ENCODE measurements around the gene OSER1. TPM values are rescaled to one million over a fixed set of nuclear protein-coding genes. Genes with fewer than 3 reads are reported as not detected.

OSER1 gene
- total RNA-seq, 1 donor from 2014 or later = 47.3 TPM

DNA sequence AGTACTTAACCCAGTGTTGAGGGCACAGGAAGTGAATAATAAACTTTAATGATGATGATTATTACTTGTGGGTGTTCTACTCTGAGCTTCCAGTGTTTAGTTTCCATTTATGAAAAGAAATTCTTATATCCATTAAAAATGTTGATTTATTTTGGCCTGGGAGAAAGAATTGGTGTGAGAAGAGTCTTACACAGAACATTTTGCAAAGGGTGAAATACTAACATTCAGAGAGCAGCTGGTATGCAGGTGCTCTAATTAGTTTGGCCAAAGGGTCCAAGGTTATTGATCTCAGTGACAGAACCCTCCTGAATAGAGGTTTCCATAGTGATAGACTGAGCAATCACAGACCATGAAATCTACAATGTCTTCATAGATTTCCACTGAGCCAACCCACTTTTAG lies 4.4 kb downstream of the OSER1 start:
- intact Hi-C loops (cut with micrococcal nuclease) = loop anchor here (5.0 kb wide), 1 partner anchor 454 kb away; no protein-coding TSS in a partner anchor
- CTCF ChIA-PET = interaction anchor here (1.4 kb wide), 1 partner anchor 16 kb away, joined by 5 read pairs; no protein-coding TSS in a partner anchor
- H3K4me1 Mint-ChIP-seq = peaks cover 61% of the 10 kb centered on the region
- H3K4me3 Mint-ChIP-seq = peak overlapping the region; percentile 19
- H3K27ac Mint-ChIP-seq = peak overlapping the region; percentile 63
- H3K9me3 Mint-ChIP-seq = no peaks in the 10 kb centered on the region
- no peak for ATAC-seq (ENCODE audit: low read depth)
- no peak for DNase-seq
- H3K27me3 Mint-ChIP-seq = no peaks in the 10 kb centered on the region
- POLR2A ChIA-PET = no interaction called here
- H3K36me3 Mint-ChIP-seq (ENCODE audit: low read depth) = peaks cover 61% of the 10 kb centered on the region
- no peak for TF ChIP-seq CTCF (IDR thresholded peaks at IDR 0.05)

DNA sequence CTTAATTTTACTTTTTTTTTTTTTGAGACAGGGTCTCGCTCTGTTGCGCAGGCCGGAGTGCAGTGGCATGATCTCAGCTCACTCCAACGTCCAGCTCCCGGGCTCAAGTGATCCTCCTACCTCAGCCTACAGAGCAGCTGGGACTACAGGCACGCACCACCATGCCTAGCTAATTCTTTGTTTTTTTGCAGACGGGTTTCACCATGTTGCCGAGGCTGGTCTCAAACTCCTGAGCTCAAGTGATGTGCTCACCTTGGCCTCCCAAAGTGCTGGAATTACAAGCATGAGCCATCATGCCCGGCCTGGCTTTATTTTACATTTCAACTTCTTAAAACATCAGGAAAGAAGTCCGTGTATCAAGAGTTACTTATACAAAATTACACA lies 5.7 kb downstream of the OSER1 start:
- no peak overlapping the region for H3K27ac Mint-ChIP-seq
- intact Hi-C loops (cut with micrococcal nuclease) = loop anchor here (5.0 kb wide), 1 partner anchor 453 kb away; no protein-coding TSS in a partner anchor
- no peak for DNase-seq
- no peak for TF ChIP-seq CTCF (IDR thresholded peaks at IDR 0.05)
- peaks cover 65% of the 10 kb centered on the region for H3K36me3 Mint-ChIP-seq (ENCODE audit: low read depth)
- CTCF ChIA-PET = interaction anchor here (1.5 kb wide), 1 partner anchor 14 kb away, joined by 3 read pairs; no protein-coding TSS in a partner anchor
- peaks cover 56% of the 10 kb centered on the region for H3K4me1 Mint-ChIP-seq
- POLR2A ChIA-PET = no interaction called here
- H3K27me3 Mint-ChIP-seq = no peaks in the 10 kb centered on the region
- no peaks in the 10 kb centered on the region for H3K9me3 Mint-ChIP-seq
- no peak for ATAC-seq (ENCODE audit: low read depth)
- no peak overlapping the region for H3K4me3 Mint-ChIP-seq

DNA sequence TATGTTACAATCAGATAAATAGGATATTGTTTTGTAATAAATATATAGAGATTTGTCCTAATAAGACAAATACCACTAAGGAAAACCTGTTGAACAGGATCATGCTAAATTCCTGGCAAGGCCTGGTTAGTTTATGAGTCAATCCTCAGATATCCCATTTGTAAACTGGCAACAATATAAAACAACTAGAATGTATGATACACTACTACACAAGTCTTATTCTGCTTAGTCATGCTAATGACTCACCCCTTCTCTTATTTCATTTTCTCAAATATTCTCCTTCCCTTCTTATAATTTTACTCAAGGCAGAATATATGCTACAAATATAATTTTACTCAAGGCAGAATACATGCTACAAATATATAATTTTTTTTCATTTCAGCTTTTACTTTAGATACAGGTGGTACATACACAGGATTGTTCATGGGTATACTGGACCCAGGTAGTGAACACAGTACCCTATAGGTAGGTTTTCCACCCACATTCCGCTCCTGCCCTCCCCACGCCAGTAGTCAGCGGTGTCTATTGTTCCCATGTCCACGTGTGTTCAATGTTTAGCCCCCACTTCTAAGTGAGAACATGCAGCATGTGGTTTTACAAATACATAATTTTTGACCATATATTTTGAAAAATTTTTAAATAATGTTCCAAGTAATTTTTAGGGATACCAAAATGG lies 6.3 kb downstream of the OSER1 start:
- ATAC-seq (ENCODE audit: low read depth) = no peak
- CTCF ChIA-PET = interaction anchor here (1.5 kb wide), 1 partner anchor 14 kb away, joined by 3 read pairs; no protein-coding TSS in a partner anchor
- DNase-seq = no peak
- Mint-ChIP-seq H3K27ac (no peak overlapping the region), H3K36me3 (ENCODE audit: low read depth) (peaks cover 68% of the 10 kb centered on the region), H3K4me1 (peaks cover 51% of the 10 kb centered on the region), H3K4me3 (no peak overlapping the region), H3K27me3 (no peaks in the 10 kb centered on the region), H3K9me3 (no peaks in the 10 kb centered on the region)
- intact Hi-C loops (cut with micrococcal nuclease) = no loop called here
- POLR2A ChIA-PET = no interaction called here
- no peak for TF ChIP-seq CTCF (IDR thresholded peaks at IDR 0.05)

DNA sequence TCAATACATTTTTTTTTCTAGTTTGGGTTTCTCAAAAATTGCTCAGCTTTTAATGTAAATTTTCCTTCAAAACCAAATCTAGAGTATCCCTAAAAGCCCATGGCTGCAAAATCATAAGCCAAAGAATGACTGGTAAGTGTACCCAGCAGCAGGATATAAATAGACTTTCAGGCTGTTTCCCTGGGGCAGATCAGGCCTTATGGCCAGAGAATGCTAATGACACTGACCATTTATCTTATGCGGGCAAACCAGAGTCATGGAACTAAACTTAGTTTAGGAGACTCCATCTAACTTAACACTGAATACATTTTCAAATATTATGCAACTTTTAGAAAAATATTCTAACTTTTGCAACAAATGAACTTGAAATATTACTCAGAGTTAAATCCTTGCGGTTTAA lies 7.4 kb downstream of the OSER1 start:
- Mint-ChIP-seq H3K4me3 (no peak overlapping the region), H3K27ac (no peak overlapping the region), H3K9me3 (no peaks in the 10 kb centered on the region), H3K27me3 (no peaks in the 10 kb centered on the region), H3K36me3 (ENCODE audit: low read depth) (peaks cover 74% of the 10 kb centered on the region), H3K4me1 (peaks cover 39% of the 10 kb centered on the region)
- intact Hi-C loops (cut with micrococcal nuclease) = no loop called here
- CTCF ChIA-PET = no interaction called here
- DNase-seq (no peak), ATAC-seq (ENCODE audit: low read depth) (no peak)
- no peak for TF ChIP-seq CTCF (IDR thresholded peaks at IDR 0.05)
- POLR2A ChIA-PET = interaction anchor here (0.6 kb wide), 2 partner anchors 620 to 679 kb away, joined by 3 read pairs; no protein-coding TSS in a partner anchor

- H3K27ac Mint-ChIP-seq = no peak overlapping the region
- peaks cover 87% of the 10 kb centered on the region for H3K36me3 Mint-ChIP-seq (ENCODE audit: low read depth)
- intact Hi-C loops (cut with micrococcal nuclease) = no loop called here
- H3K9me3 Mint-ChIP-seq = no peaks in the 10 kb centered on the region
- ChIA-PET CTCF (no interaction called here), POLR2A (no interaction called here)
- H3K4me1 Mint-ChIP-seq = peaks cover 19% of the 10 kb centered on the region
- no peaks in the 10 kb centered on the region for H3K27me3 Mint-ChIP-seq
- no peak for DNase-seq
- no peak overlapping the region for H3K4me3 Mint-ChIP-seq
- TF ChIP-seq CTCF (IDR thresholded peaks at IDR 0.05) = no peak
- ATAC-seq (ENCODE audit: low read depth) = no peak
Observed at GRCh38 chr20:44200983-44201382, 9.6 kb downstream of the OSER1 start.
